ENCODE data around the gene MAD1L1. TPM values are rescaled to one million over a fixed set of nuclear protein-coding genes. Genes with fewer than 3 reads are reported as not detected.

MAD1L1 gene
- total and polyA plus RNA-seq, 2 of the 4 experiments (the other 2 are of a cell fraction), result 29.0 to 40.9 TPM

DNA sequence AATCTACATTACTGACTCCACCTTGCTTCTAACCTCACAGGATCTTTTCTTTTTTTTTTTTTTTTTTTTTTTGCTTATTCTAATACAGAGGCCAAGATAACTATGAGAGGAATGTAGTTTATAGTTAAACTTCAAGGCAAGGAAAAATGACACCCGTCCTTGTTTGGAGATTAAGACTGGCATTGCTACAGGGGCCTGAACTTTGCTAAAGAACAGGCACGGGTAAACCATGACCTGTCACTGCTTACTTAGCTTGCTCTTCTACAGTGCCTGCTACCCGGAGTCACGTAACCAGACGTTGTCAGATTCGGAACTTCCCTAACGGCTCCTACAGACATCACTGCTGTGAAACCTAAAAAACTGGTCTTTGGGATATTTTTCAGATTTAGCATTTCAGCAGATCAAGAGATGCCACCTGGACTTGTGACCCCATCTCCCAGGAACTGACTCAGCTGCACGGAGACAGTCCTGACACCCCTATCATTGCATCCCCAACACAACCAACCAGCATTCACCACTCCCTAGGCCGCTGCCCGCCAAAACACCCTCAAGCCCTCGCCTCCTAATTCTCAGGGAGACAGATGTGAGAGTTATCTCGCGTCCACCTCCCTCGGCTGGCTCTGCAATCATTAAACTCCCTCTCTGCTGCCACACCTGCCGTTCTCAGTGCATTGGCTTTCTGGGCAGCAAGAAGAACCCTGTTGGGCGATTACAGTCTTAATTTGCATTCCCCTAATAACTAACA is 27.5 kb downstream of the MAD1L1 start:
- peaks cover 16% of the 10 kb centered on the region for H3K4me1 ChIP-seq (ENCODE audit: control insufficient read depth, insufficient read depth, low read length)
- no peak overlapping the region for H4K5ac ChIP-seq (ENCODE audit: low read depth, low read length)
- no peak overlapping the region for H2AK9ac ChIP-seq (replicated peaks; ENCODE audit: low read depth, low read length, poor library complexity)
- DNase-seq (peak; percentile 11), ATAC-seq (ENCODE audit: low read depth) (peak; percentile 40)
- peaks cover 11% of the 10 kb centered on the region for H4K20me1 ChIP-seq (ENCODE audit: insufficient read depth, low read length)
- no peak overlapping the region for H3K18ac ChIP-seq (ENCODE audit: low read depth, low read length)
- CTCF ChIA-PET, result interaction anchor here (1.1 kb wide), 1 partner anchor 10 kb away, joined by 3 read pairs; no protein-coding TSS in a partner anchor
- H3K14ac ChIP-seq (replicated peaks; ENCODE audit: low read depth, low read length), result peak overlapping the region; percentile 23; the same call in 1 of the 2 replicates
- H3K4me2 ChIP-seq (ENCODE audit: low read depth, low read length), result 0 out of 2 replicates have a peak overlapping the region, but pooled peaks have one; percentile 20
- no peak overlapping the region for H2BK20ac ChIP-seq (ENCODE audit: low read depth, low read length)
- H3K9ac ChIP-seq (ENCODE audit: low read depth, low read length), result no peak overlapping the region
- dilution Hi-C loops (cut with HindIII; ENCODE audit: low sequenced_read_pairs, unreplicated experiment), result no loop called here
- intact Hi-C loops (cut with micrococcal nuclease), result loop anchor here (10.0 kb wide), 1 partner anchor 100 kb away; no protein-coding TSS in a partner anchor
- peak overlapping the region; percentile 33; the same call in 1 of the 2 replicates for H3K4ac ChIP-seq (ENCODE audit: low read depth, low read length)
- H2BK5ac ChIP-seq (ENCODE audit: low read depth, low read length, poor library complexity, severe bottlenecking), result no peak overlapping the region
- no peak overlapping the region for H3K23ac ChIP-seq (ENCODE audit: low read depth, low read length)
- no TSS peak for BruUV-seq (replicated peaks)
- peak overlapping the region; percentile 14; the same call in 1 of the 3 replicates for H2BK15ac ChIP-seq (ENCODE audit: low read depth, low read length)
- peaks cover 0 to 26% of the 10 kb centered on the region in 2 experiments for H3K79me1 ChIP-seq (ENCODE audit: low read depth in 1 of 2, low read length in 2 of 2)
- H4K8ac ChIP-seq (ENCODE audit: low read depth in 2 of 2, low read length in 2 of 2), result no peak overlapping the region
- no peak overlapping the region for H3K4me3 ChIP-seq (ENCODE audit: insufficient read depth, low read depth, low read length)
- no peak overlapping the region for H2AFZ ChIP-seq (replicated peaks; ENCODE audit: low read length, poor library complexity)
- no peaks in the 10 kb centered on the region for H3K27me3 ChIP-seq (ENCODE audit: control insufficient read depth, insufficient read depth, low read length)
- H2AK5ac ChIP-seq (ENCODE audit: low read depth, low read length), result peak overlapping the region; percentile 45; the same call in 1 of the 2 replicates
- in situ Hi-C loops (cut with MboI; ENCODE audit: low sequenced_read_pairs), result loop anchor here (10.0 kb wide), 1 partner anchor 630 kb away; the partner anchor contains the start of gene PSMG3
- no peak overlapping the region for H3K27ac ChIP-seq (ENCODE audit: insufficient read depth, low read length)
- H3K56ac ChIP-seq (ENCODE audit: extremely low read depth, insufficient read depth, low read length), result no peak overlapping the region
- H2BK120ac ChIP-seq (ENCODE audit: low read depth, low read length), result peak overlapping the region; percentile 11; the same call in 1 of the 2 replicates
- peaks cover 14% of the 10 kb centered on the region for H3K36me3 ChIP-seq (ENCODE audit: control insufficient read depth, insufficient read depth, low read length)
- 76% methylated on average over 8 of the region's 16 CpGs; no CpG with 5 or more reads in 1 of the 2 experiments for WGBS, 2 experiments (ENCODE audit: extremely low coverage in 2 of 2, insufficient read length in 1 of 2)
- peak overlapping the region; percentile 20 for H4K91ac ChIP-seq (ENCODE audit: insufficient read depth, low read depth, low read length)
- H3K9me1 ChIP-seq (ENCODE audit: insufficient read depth, low read length), result peaks cover 14% of the 10 kb centered on the region
- POLR2A ChIA-PET (ENCODE audit: unreplicated experiment), result no interaction called here
- H3K9me3 ChIP-seq (ENCODE audit: control insufficient read depth, insufficient read depth, low read length), result no peaks in the 10 kb centered on the region
- TF ChIP-seq USF2 (IDR thresholded peaks at IDR 0.05; ENCODE audit: low read depth, low read length) (no peak), RAD21 (IDR thresholded peaks at IDR 0.05; ENCODE audit: low read length) (no peak), CHD1 (IDR thresholded peaks at IDR 0.05; ENCODE audit: low read depth, low read length) (no peak), NFE2L2 (IDR thresholded peaks at IDR 0.05; ENCODE audit: low read depth, low read length) (no peak), SMC3 (IDR thresholded peaks at IDR 0.05; ENCODE audit: low read depth, low read length) (no peak), MAZ (IDR thresholded peaks at IDR 0.05; ENCODE audit: borderline replicate concordance, low read depth, low read length) (no peak), MAFK (IDR thresholded peaks at IDR 0.05; ENCODE audit: low read depth, low read length) (no peak), RCOR1 (IDR thresholded peaks at IDR 0.05; ENCODE audit: insufficient replicate concordance, low read length) (no peak), POLR2A (IDR thresholded peaks at IDR 0.05; ENCODE audit: low read depth, low read length) (no peak), RFX5 (IDR thresholded peaks at IDR 0.05; ENCODE audit: low read depth, low read length) (no peak), MXI1 (IDR thresholded peaks at IDR 0.05; ENCODE audit: borderline replicate concordance, low read depth, low read length) (no peak), FOS (IDR thresholded peaks at IDR 0.05; ENCODE audit: low read depth, low read length) (no peak), CTCF (conservative IDR thresholded peaks at IDR 0.05; ENCODE audit: low read depth, low read length) (no peak)
- TF ChIP-seq, protein P1, sequence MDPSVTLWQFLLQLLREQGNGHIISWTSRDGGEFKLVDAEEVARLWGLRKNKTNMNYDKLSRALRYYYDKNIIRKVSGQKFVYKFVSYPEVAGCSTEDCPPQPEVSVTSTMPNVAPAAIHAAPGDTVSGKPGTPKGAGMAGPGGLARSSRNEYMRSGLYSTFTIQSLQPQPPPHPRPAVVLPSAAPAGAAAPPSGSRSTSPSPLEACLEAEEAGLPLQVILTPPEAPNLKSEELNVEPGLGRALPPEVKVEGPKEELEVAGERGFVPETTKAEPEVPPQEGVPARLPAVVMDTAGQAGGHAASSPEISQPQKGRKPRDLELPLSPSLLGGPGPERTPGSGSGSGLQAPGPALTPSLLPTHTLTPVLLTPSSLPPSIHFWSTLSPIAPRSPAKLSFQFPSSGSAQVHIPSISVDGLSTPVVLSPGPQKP (IDR thresholded peaks at IDR 0.05; ENCODE audit: borderline replicate concordance, low read depth, low read length), result no peak
